Bone marrow (tissue), 2 donors: ENCODE data around the gene ZNF268.

Experiments used
- DNase-seq, 2 donors: peaks; one replicate each; lab custom pipeline; 2025; lab: John Stamatoyannopoulos, UW

The ZNF268 gene

DNA sequence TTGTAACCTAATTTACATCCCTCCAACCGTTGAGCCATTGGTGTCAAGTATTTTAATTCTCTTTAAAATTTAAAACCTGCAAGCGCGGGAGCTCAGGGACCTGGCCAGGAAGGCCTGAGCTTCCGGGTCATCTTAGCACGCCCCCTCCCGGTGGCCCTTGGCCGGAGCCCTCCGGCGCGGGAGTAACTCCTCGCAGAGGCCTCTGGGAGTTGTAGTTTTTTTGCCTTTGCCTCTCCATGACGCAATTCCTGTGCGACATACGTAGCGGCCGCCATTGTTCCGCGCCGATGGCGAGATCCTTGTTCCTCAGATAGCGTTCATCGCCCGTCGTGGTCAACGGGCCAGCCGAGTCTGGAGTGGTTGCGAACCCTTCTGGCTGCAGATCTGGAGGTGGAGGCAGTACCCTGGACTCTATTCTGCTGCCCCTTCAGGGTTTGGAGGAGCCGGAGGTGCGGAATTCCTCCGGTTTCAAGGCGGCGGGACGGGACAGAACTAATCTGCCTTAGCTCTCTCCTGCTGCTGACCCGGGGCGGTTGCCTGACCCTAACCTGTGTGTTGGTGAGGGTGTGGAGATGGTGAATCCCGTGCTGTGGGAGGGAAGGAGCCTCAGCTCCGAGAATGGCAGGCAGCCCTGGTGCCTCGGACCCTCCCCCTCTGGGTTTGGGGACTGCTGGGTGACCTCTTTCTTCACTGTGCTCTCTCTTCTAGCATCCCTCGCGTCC is at the start of gene ZNF268:
ZNF268 (plus strand) TSS at position 258 of the 722 bp plus-strand sequence. CDS start 503 bp downstream, outside the sequence.
- peak; percentile 71 to 84 for DNase-seq

DNA sequence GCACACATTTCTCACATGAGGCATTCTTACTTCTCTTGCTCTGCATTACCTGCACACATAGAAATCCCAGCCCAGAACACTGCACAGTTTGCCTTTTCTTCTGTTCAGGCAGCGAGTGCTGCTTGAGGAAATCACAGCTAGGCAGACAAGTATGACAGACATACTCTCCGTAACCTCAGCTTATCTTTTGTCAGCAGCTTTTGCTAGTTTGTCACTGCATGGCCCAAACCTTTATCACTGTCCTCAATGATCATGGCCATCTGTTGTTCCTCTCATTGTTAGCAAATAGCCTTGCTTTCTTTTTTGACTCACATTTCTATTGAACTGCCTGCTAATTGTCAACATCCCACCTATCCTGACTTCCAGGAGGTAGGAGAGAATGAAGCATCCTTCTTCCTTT is 45.5 kb upstream of the ZNF268 start:
- no peak for DNase-seq

DNA sequence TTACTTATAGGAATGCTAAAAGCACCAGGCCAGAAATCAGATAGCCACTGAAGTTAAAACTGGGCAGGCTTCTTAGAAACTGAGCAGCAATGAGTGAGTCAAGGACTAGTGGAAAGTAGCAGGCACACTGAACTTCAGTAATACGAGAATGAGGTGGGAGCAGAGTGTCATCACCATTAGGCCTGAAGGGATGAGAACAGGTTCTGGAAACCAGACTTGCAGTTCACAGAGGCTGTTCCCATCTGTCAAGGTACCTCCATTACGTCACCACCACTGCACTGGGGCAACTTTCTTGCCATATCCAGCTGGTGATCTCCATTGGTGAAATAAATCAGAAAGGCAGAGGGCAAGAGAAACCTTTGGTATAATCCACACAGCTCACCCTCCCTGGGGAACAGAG is 35.3 kb upstream of the ZNF268 start:
- DNase-seq, result no peak

DNA sequence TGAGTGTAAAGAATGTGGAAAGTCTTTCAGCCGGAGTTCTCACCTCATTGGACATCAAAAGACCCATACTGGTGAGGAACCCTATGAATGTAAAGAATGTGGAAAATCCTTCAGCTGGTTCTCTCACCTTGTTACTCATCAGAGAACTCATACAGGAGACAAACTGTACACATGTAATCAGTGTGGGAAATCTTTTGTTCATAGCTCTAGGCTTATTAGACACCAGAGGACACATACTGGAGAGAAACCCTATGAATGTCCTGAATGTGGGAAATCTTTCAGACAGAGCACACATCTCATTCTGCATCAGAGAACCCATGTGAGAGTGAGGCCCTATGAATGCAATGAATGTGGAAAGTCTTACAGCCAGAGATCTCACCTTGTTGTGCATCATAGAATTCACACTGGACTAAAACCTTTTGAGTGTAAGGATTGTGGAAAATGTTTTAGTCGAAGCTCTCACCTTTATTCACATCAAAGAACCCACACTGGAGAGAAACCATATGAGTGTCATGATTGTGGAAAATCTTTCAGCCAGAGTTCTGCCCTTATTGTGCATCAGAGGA is 25.1 kb upstream of the ZNF268 start:
- no peak for DNase-seq

DNA sequence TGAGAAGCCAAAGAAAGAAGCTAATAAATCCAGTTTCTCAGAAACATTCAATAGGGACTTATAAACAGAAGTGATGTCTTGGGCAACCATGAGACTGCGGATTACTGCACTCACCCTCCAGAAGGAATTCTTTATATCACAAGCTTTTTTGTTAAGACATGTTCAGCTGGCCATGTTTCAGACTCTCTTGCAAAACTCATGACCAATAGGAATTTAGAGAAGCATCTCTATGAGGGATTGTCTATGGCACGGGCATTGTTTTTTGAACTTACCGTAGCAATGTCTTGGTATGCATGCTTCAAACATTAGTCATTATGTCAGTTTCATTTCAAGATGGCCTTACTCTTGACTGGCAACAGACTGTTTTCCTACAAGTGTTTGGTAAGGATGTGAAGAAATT is 15.5 kb upstream of the ZNF268 start:
- DNase-seq, result no peak

DNA sequence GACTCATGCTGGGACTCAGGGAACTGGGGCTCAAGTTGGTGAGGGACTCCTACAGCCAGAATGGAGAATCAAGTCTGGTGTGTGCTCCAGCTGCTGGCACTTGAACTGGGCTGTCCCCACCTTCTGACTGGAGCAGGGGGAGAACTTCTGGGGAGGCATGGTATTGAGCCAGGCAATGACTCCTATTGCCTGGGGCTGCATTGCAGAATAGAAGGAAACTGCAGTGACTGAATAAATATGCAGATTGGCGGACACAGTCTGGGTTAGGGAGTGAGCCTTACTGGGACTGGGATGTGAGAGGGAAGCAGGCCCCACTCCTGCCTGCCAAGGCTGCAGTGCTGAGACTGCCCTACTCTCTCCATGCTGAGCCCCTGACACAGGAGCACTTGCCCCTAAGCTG is 8.8 kb upstream of the ZNF268 start:
- no peak for DNase-seq

DNA sequence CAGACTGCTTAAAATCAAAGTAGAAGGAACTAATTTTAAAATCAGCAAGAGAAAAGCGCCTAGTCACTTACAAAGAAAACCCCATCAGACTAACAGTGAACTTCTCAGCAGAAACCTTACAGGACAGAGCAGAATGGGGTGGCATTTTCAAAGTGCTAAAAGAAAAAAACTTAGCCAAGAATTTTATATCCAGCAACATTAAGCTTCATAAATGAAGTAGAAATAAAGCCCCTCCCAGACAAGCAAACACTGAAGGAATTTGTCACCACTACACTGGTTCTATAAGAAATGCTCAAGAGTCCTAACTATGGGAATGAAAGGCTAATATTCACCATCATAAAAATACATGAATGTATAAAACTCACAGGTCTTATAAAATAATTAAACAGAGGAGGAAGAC is 6.4 kb upstream of the ZNF268 start:
- no peak for DNase-seq

DNA sequence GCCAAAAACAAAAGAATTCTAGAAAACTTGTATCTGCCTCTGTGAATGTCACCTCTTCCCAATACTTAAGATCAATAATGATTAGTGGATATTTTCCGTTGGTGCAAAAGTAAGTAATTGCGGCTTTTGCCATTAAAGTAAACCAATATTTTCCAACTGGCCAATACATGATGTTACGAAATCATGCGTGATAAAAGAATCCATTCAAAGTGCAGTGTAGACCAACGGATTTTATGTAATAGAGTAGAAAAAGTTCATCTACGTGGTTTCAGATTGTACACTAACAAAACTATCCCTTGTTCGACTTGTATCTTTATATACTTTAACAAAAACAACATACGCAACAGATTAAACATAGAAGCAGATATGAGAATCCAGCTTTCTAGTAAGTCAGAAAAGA is 626 bp upstream of the ZNF268 start:
- no peak for DNase-seq

DNA sequence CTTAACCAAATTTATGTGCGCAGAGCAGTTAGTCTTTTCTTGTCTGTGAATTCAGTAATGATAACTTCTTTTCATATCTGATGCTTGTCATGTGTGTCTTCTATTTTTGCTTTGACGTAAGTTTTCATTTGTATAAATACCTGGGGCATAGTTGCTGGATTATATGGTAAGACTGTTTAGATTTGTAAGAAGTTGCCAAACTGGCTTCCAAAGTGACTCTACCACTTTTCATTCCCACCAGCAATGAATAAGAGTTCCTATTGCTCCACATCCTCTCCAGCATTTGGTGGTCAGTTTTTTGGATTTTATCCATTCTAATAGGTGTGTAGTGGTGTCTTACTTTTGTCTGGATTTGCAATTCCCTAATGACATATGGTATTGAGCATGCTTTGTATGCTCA is 8.9 kb downstream of the ZNF268 start:
- DNase-seq, result no peak

DNA sequence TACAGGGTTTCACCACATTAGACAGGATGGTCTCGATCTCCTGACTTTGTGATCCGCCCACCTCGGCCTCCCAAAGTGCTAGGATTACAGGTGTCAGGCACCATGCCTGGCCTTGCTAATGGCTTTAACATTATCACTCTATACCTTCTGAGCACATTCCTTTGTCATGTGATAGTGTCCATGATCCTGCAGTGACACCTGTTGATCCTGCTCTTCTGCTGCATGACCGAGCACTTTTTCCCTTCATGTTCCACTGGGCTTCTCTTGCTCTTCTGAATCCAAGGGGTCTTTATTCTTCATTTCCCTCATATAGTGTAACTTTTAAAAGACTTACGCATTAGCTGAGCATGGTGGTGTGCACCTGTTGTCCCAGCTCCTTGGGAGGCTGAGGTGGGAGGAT is 11.6 kb downstream of the ZNF268 start:
- DNase-seq, result no peak

DNA sequence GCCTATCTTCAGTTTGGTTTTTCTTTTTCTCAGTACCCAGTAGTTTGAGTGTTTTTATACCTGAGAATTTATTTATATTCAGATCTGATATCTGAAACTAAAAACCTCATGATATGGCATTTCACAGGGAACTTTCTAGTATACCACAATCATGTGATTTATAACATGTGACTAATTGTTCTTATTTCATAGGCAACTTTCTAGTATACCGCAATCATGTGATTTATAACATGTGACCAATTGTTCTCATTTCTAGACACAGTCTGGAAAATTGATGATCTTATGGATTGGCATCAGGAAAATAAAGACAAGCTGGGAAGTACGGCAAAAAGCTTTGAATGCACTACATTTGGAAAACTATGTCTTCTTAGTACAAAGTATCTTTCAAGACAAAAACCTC is 20.6 kb downstream of the ZNF268 start:
- no peak for DNase-seq

DNA sequence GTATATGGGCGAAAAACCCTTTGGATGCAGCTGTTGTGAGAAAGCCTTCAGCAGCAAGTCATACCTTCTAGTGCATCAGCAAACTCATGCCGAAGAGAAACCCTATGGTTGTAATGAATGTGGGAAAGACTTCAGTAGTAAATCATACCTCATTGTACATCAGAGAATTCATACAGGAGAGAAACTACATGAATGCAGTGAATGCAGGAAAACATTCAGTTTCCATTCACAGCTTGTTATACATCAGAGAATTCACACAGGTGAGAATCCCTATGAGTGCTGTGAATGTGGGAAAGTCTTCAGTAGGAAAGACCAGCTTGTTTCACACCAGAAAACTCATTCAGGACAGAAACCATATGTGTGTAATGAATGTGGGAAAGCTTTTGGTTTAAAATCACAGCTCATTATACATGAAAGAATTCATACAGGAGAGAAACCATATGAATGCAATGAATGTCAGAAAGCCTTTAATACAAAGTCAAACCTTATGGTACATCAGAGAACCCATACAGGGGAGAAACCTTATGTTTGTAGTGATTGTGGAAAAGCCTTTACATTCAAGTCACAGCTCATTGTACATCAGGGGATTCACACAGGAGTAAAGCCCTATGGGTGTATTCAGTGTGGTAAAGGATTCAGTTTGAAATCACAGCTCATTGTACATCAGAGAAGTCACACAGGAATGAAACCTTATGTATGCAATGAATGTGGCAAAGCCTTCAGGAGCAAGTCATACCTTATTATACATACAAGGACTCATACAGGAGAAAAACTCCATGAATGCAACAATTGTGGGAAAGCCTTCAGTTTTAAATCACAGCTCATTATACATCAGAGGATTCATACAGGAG is 21.4 kb downstream of the ZNF268 start:
- no peak for DNase-seq

DNA sequence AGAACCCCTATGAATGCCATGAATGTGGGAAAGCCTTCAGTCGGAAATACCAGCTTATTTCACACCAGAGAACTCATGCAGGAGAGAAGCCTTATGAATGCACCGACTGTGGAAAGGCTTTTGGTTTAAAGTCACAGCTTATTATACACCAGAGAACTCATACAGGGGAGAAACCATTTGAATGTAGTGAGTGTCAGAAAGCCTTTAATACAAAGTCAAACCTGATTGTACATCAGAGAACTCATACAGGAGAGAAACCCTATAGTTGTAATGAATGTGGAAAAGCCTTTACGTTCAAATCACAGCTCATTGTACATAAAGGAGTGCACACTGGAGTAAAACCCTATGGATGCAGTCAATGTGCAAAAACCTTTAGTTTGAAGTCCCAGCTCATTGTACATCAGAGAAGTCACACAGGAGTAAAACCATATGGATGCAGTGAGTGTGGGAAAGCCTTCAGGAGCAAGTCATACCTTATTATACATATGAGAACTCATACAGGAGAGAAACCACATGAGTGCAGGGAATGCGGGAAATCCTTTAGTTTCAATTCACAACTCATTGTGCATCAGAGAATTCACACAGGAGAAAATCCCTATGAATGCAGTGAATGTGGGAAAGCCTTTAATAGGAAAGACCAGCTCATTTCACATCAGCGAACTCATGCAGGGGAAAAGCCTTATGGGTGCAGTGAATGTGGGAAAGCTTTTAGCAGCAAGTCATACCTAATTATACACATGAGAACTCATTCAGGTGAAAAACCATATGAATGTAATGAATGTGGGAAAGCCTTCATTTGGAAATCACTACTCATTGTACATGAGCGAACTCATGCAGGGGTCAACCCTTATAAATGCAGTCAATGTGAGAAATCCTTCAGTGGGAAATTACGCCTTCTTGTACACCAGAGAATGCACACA is 22.3 kb downstream of the ZNF268 start:
- DNase-seq, result no peak

DNA sequence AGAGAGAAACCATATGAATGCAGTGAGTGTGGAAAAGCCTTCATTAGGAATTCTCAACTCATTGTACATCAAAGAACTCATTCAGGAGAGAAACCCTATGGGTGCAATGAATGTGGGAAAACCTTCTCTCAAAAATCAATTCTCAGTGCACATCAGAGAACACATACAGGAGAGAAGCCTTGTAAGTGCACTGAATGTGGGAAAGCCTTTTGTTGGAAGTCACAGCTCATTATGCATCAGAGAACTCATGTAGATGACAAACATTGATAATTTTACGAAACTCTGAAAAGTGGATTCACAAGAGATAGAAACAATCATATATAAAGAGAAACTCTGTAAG is 22.9 kb downstream of the ZNF268 start:
- no peak for DNase-seq

DNA sequence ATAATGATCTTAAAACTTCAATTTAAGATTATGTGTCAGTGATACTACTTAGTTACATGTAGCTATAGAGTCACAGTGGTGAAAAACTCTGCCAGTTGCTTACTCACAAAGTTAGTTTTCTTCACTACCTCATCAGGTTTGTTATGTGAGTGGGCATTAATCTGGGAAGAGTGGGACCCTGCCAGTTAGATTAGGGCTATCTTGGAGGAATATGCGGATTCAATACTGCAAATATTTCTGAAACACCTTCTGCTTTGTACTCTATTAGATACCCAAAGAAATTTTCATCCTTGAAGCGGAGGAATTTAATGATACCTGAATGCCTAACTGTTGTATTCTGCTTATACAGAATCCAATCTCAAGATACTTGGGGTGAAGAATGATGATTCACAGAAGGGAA is 25.1 kb downstream of the ZNF268 start:
- no peak for DNase-seq

DNA sequence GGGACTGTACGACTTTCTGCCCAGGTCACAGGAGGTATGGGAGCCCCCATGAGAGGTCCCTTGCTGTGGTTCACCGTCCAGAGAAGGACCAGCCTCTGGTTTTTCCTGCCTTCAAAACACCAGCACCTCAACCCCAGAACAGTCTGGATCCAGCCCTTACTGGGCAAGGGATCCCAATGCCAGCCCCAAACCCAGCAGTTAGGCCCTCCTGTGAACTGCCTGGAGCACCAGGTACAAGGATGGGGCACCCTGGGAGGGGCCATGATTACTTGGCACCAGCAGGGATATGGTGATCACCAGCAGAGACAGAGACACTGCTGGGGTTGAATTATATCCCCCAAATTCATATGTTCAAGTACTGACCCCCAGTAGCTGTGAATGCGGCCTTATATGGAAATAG is 34.4 kb downstream of the ZNF268 start:
- no peak for DNase-seq

DNA sequence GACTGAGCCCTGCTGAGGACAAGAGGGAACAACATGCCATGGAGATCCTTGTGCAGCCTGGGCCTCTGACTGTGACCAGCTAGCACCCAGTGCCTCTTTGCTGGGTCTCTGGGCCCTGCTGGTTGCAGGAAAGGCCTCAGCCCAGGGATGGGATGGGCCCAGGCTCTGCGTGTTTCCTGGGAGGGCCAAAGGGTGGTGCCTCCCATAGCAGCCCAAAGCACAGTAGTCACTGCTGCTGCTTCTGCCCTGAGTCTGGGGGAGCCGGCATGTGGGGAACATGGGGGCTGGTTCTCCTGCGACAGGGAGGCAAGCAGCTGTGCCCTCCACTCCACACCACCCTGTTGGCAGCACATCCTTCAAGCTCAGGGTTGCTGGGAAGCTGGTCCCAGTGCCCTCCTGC is 35.9 kb downstream of the ZNF268 start:
- DNase-seq, result no peak

DNA sequence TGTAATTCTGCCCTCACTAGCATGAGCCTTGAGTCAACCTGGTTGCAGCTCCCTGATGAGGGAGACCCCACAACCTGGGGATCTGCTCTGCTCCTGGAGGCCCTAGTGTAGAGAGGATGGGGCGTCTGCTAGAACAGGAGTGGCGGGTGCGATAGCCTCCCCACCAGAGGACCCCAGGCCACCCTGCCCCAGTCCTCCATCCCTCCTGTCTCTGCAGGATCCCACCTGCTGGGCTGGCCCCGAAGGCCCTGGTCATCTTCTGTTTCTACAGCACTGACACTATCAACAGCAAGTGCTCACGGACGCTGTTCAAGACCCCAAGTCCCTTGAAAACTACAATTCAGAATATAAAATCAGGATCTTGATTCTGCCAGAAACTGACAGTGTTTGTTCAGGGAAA is 39.2 kb downstream of the ZNF268 start:
- DNase-seq, result no peak

DNA sequence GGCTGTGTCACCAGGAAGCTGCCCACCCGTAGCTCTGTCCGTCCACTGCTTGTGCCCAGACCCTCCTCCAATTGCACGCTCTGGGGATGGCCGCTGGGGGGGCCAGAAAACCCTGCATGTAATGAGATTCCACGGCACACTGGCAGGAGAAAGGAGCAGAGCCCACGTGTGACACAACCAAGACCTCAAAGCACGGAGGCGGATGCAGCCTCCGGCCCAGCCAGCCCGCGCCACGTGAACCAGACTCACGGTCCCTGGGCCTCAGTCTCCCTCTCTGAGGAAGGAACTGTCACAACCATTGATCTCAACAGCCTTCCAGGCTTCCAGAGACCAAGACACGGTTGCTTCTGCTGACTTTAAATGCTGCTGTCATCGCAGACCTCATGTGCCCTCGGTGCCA is 39.9 kb downstream of the ZNF268 start:
- no peak for DNase-seq

DNA sequence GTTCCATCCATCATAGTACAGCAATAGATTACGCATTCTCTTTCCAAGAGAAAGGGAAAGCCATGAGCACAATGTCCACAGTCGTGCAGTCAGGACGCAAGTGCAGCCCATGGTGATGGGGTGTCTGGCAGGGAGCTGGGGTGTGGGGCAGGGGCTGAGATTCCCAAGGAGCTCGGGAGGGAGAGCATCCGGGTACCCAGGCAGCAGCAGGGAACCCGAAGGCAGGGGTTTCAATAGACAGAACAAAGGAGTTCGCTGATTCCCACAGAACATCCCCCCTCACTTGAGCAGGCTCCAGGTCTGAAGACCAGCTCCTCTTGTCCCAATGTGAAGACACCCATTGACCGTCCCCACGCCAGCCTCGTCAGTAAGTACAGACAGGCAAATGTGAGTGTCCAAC is 40.9 kb downstream of the ZNF268 start:
- no peak for DNase-seq

DNA sequence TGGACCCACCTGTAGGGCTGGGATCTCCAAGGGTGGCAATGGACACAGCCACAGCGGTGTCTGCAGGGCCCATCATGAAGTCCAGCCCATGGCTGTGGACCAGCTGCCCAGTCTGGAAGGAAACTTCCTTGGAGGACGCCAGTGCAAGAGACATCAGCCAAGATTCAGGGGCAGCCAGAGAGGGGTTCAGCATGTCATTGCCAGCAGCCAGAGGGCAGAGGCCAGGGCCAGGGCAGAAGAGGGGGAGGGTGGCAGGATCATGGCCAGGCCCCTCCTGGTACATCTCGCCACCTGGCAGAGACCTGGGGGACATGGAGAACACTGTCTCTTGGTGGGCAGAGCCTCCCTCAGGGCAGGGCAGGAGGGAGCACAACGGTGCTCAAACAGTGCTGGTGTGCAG is 44.2 kb downstream of the ZNF268 start:
- no peak for DNase-seq

DNA sequence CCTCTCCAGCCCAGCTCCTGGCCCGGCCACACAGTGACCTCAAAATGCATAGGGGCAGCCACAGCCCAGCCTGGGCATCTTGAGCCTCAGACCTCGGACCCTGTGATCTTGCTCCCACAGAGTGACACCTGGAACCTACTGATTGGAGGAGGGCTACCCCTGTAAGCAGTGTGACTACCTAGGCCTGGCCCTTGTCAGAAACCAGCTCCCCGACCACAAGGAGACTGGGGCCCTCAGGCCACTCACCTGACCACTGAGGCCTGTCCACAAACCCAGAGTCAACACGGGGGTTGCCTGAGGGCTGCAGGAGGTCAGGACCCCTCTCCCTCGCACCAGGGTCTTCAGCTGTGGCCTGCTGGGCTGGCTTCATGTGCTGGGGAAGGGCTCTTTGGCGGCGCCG is 45.4 kb downstream of the ZNF268 start:
- no peak for DNase-seq
